GM21723 (cell line): ENCODE results near the gene POU6F2.

Experiments used
- ATAC-seq: cut with Tn5 transposase; IDR thresholded peaks from one replicate; pipeline ENCODE4 v1.9.1; 2021; ENCODE audit warnings: mild to moderate bottlenecking, moderate library complexity; ENCODE audit not compliant: unreplicated experiment

POU6F2 gene

GRCh38 chr7:39488467-39489393, 511.0 kb downstream of the POU6F2 start:
- no peak for ATAC-seq

GRCh38 chr7:39490296-39490695, 512.6 kb downstream of the POU6F2 start:
- ATAC-seq, result no peak

GRCh38 chr7:39493934-39494333, 516.2 kb downstream of the POU6F2 start:
- ATAC-seq, result no peak

- ATAC-seq, result no peak
Measured at GRCh38 chr7:39501358-39501757, 523.6 kb downstream of the POU6F2 start.

- ATAC-seq, result no peak
Measured at GRCh38 chr7:39504963-39505362, 527.3 kb downstream of the POU6F2 start.

- ATAC-seq, result peak; percentile 63
Measured at GRCh38 chr7:39507866-39508551, 530.3 kb downstream of the POU6F2 start.

- no peak for ATAC-seq
Measured at GRCh38 chr7:39509436-39509835, 531.7 kb downstream of the POU6F2 start.

GRCh38 chr7:39509912-39510311, 532.2 kb downstream of the POU6F2 start:
- no peak for ATAC-seq

GRCh38 chr7:39510864-39511354, 533.2 kb downstream of the POU6F2 start:
- no peak for ATAC-seq

- ATAC-seq, result no peak
Measured at GRCh38 chr7:39515534-39516228, 538.0 kb downstream of the POU6F2 start.

- ATAC-seq, result no peak
Measured at GRCh38 chr7:39516498-39516897, 538.8 kb downstream of the POU6F2 start.

- ATAC-seq, result no peak
Measured at GRCh38 chr7:39517240-39517639, 539.5 kb downstream of the POU6F2 start.
